NOMO-1 treated with dmso at 0.1 percent for 144 hours (cell line): ENCODE data around the gene CHRNA4.
"Not testable (repeated sequence)": the region's sequence is repeated elsewhere in the genome, so short reads cannot be mapped to it uniquely, and the experiment has no call there.

Experiments
- DNase-seq: peaks from one replicate; lab custom pipeline; 2025; ENCODE audit not compliant: unreplicated experiment; lab: John Stamatoyannopoulos, UW

The CHRNA4 gene

GRCh38 chr20:63350597-63351325 lies 10.4 kb downstream of the CHRNA4 start:
- no peak for DNase-seq

GRCh38 chr20:63350196-63350595 lies 11.0 kb downstream of the CHRNA4 start:
- no peak for DNase-seq

DNA sequence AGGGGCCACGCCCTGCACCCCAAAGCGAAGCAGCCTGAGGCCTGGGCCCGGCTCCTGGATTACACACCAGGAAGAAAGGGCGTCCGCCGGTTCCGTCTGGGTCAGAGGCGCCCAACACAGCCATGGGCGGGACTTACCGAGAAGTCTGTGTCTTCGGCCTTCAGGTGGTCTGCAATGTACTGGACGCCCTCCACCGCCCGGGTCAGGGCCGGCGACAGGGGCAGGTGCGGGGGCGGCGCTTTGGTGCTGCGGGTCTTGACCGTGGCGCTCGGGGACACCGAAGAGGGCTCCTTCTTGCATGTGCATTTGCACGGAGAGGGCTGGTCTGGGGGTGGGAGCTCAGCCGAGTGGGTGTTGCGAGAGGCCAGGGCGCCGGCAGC lies 11.6 kb downstream of the CHRNA4 start:
- DNase-seq = no peak

DNA sequence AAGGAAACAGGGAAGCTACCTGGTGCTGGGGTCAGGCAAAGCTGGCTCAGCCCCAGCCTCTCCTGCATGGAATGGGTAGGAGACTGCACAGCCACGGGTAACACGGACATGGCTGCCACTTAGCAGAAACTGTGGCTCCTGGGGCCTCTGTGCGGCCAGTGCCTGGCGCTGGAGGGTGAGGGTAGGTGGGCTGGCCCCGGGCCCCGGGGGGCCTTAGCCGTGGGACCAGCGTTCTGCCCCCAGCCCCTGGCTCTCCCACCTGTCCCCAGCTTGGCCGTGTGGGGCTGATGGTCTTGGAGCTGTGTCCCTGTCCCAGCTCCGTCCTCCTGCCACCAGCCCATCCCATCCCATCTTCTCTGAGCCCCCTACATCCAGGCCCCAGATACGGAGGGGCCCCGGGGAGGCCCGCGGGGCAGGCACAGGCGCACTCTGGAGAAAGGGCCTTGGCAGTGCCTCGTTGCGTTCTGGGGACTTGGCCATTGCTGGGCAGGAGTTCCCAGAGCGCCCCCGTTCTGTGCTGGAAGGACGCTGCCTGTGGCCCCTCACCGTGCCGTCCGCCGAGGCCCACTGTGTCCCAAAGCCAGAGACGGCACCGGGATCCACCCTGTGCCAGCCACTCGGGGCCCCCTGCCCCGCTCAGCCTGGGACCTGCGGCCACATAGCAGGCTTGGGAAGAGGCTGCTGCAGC lies 12.2 kb downstream of the CHRNA4 start:
- DNase-seq = no peak

DNA sequence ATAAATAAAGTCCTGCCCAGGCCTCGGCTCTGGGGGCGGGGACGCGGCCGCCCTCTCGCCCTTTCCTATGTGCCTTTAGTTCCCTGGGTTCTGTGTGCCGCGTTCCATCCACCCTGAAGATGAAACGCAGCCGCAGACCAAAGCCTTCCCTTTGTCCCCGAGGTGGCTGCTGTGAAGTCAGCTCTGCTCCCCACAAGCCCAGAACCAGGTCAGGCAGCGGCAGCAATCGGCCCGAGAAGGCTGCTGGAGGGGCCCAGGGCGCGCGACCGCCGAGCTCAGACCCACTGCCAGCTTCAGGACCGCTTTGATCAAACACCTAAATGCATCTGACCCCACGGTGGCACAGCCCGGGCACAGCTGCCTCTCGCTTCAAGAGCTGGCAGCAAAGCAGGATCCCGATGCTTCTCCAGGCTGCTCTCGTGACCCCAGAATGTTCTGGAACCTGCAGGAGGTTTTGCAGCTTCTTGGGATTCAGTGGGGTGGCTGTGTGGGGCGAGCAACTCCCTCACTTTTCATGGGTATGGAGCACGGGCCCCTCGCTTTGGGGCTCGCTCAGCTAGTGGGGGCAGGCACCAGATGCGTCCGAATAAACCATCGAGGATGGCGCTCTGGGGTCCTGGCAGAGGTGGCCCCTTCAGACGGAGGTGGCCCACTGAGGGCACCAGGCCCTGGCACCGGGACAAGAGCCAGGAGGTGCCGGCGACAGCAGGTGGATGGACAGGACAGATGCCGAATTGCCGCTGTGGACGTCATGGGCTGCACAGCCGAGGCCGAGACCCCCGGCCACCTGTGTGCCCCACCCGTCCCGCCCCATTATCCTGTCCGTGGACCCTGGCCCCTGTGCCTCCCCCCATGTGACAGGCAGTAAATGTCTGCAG lies 13.0 kb downstream of the CHRNA4 start:
- DNase-seq = no peak

DNA sequence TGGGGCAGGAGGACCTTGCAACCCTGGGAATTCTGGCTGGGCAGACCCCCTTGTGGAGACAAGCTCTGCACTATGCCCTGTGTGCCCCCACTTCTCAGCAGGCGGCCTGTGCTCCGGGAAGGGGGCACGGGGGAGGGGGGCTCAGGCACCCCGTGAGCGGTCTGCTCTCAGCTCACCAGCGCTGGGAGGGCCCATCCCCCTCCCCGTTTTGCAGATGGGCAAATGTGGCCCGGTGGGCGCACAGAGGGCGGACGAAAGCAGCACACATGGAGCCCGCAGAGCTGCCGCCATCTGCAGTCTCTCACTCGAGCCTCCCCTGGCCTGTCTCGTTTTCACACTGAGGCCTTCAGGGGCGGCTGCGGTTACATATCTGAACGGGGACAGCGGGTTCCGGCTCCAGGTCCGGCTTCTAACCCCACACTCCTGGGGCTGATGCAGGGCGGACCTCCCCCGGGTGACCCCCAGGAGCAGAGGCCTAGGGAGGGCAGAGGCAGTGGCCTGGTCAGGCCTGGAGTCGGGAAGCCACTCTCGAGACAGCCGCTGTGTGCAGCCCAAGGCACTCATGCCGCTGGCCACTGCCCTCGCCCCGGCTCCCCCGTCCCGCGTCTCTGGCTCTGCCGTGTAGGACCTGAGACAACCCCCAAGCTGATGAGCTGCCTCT lies 13.9 kb downstream of the CHRNA4 start:
- DNase-seq = no peak

GRCh38 chr20:63346131-63347080 lies 14.7 kb downstream of the CHRNA4 start:
- no peak for DNase-seq

DNA sequence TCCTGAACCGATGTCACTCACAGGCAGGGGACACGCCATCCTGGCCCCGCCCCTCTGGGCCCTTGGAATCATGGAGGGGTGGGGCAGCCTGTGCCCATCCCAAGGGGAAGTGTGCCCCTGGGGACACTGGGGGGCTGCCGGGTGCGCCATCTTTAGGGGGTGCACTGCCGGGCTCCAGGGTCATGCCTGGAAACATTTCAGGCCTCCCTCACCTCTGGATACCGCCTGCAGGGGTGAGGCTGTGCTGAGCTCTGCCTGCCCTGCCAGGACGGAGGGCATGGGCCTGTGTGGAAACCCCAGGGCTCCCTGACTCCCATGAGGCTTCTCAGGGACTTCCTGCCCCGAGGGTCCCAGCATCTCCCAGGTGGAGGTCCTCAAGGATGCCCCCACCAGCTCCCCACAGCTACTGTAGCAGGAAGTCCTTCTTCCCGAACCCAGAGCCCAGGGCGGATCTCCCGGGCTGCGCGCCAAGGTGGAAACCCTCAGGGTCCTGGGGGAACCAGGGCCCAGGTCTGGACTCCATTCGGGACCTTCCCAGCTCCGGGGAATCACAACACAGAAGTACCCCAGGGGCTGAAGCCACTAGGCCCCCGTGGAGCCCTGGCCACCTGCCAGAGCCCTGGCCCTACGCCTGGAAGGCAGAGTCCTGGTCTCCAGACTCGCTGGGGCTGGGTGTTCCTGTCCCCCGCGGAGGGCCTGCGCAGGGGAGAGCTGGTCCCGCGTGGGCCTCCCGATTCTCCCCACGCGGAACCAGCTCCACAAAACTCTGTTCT lies 15.6 kb downstream of the CHRNA4 start:
- DNase-seq = no peak

DNA sequence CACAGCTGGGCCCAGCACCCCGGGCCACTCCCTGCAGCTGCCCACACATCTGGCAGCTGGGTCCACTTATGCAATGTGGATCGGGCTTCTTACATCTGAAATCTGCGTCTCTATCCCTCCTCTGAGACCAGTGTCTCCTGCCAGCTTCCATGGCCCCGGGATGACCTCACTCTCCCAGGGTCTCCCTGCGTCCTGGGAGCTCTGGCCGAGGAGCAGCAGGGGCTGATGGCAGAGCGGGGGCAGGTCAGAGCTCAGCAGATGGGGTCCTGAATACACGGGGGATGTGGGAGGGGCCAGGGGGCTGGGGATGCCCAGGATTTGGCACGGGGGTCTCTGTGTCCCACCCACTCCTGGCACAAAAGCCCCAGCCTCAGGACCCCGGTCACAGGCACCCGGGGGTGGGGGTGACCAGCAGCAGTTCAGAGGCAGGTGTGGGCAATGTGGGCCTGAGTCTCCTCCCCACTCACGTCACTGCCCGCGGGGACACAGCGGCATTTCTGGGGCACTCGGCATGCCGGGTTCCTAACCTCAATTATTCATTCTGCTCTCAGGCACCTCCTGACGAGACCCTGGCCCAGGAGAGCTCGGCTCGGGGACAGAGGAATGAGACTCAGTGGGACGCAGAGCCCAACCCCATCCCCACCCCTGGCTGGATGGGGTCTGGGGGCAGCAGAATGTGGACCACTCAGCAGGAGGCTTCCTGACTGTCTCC lies 16.4 kb downstream of the CHRNA4 start:
- DNase-seq = no peak

- DNase-seq = no peak
These were observed 17.4 kb downstream of the CHRNA4 start for GRCh38 chr20:63343460-63344445.

- DNase-seq = no peak
These were observed 18.3 kb downstream of the CHRNA4 start for GRCh38 chr20:63342561-63343459.

DNA sequence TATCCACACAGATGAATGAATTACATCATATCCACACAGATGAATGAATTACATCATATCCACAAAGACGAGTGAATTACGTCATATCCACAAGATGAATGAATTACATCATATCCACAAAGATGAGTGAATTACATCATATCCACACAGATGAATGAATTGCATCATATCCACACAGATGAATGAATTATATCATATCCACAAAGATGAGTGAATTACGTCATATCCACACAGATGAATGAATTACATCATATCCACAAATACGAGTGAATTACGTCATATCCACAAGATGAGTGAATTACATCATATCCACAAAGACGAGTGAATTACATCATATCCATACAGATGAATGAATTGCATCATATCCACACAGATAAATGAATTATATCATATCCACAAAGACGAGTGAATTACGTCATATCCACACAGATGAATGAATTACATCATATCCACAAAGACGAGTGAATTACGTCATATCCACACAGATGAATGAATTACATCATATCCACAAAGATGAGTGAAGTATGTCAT lies 20.9 kb downstream of the CHRNA4 start:
- DNase-seq = not testable (repeated sequence)

- DNase-seq = not testable (repeated sequence)
These were observed 21.7 kb downstream of the CHRNA4 start for GRCh38 chr20:63339154-63340094.

- no peak for DNase-seq
These were observed 23.2 kb downstream of the CHRNA4 start for GRCh38 chr20:63337786-63338420.
